ENCODE measurements around the gene NIPBL. TPM values are rescaled to one million over a fixed set of nuclear protein-coding genes. Genes with fewer than 3 reads are reported as not detected.

Gene NIPBL
- total and polyA plus RNA-seq, 10 of the 15 experiments (the other 5 are each of a cell fraction or from before 2014, with no cell fraction given) = 10.4 to 50.4 (median 20.2) TPM

- TF ChIP-seq BHLHE40 (IDR thresholded peaks at IDR 0.05; ENCODE audit: borderline replicate concordance in 1 of 2, low read depth in 2 of 2, low read length in 1 of 2) (no peak), YBX1 (IDR thresholded peaks at IDR 0.05) (no peak), ZNF622 (IDR thresholded peaks at IDR 0.05) (no peak)
These were observed 81.5 kb downstream of the NIPBL start (continued) for GRCh38 chr5:36957953-36958537.

- Histone ChIP-seq H3K4me3 (no peak overlapping the region), H3K27me3 (replicated peaks in 1 of 2; ENCODE audit: control insufficient read depth in 2 of 2, insufficient read depth in 2 of 2, low read length in 1 of 2) (no peaks in the 10 kb centered on the region), H3K4me1 (ENCODE audit: control insufficient read depth, insufficient read depth, low read length) (no peaks in the 10 kb centered on the region), H3K36me3 (ENCODE audit: control insufficient read depth in 2 of 2, insufficient read depth in 2 of 2, low read length in 1 of 2) (peaks cover 0 to 19% of the 10 kb centered on the region in 2 experiments; a peak in 2 of 4 replicates), H2AFZ (ENCODE audit: control insufficient read depth, low read depth, low read length) (no peak overlapping the region), H3K4me2 (ENCODE audit: control insufficient read depth, insufficient read depth) (no peak overlapping the region), H3K27ac (ENCODE audit: control insufficient read depth, insufficient read depth) (no peak overlapping the region), H3K9me3 (replicated peaks; ENCODE audit: control insufficient read depth, insufficient read depth, low read length) (no peaks in the 10 kb centered on the region), H4K20me1 (ENCODE audit: control insufficient read depth, insufficient read depth) (no peaks in the 10 kb centered on the region), H3K9ac (ENCODE audit: control insufficient read depth, insufficient read depth, low read length) (no peak overlapping the region), H3K79me2 (ENCODE audit: control insufficient read depth, insufficient read depth, low read length) (peaks cover 3% of the 10 kb centered on the region)
- ChIA-PET CTCF (interaction anchor here (0.7 to 2.1 kb wide), 3 partner anchors 13 to 17 kb away, joined by 3 to 9 read pairs (median 3); no protein-coding TSS in a partner anchor), SMC1A (ENCODE audit: uncharacterized antibody, unreplicated experiment) (interaction anchor here (1.1 to 1.4 kb wide), 3 partner anchors 8 to 220 kb away, joined by 4 read pairs; no protein-coding TSS in a partner anchor), POLR2A (no interaction called here), RAD21 (ENCODE audit: unreplicated experiment) (no interaction called here)
- intact Hi-C loops (cut with micrococcal nuclease; ENCODE audit: unreplicated experiment) = no loop called here
- no TSS peak for BruUV-seq (replicated peaks)
- 100% methylated on average over 2 of the region's 2 CpGs for WGBS (ENCODE audit: insufficient coverage, insufficient replicate concordance, low lambda C conversion rate, missing lambda C conversion rate)
- in situ Hi-C loops (cut with MboI) = no loop called here
- TF ChIP-seq ASH2L (IDR thresholded peaks at IDR 0.05; ENCODE audit: borderline replicate concordance, low read depth) = no peak
- TF ChIP-seq NFYA (IDR thresholded peaks at IDR 0.05; ENCODE audit: borderline replicate concordance, low read depth, low read length) = no peak
- TF ChIP-seq BHLHE40 (IDR thresholded peaks at IDR 0.05; ENCODE audit: borderline replicate concordance in 1 of 2, low read depth in 2 of 2, low read length in 1 of 2) = no peak
- TF ChIP-seq JUND (IDR thresholded peaks at IDR 0.05; ENCODE audit: low read depth, low read length) = no peak
- DNase-seq (ENCODE audit: low read depth, low spot score) (no peak), ATAC-seq (no peak), FAIRE-seq (no peak)
These were observed 82.0 kb downstream of the NIPBL start for GRCh38 chr5:36958612-36959011.
